ENCODE data around the gene RBP3.
A peak's percentile ranks its signal among the peaks of the same experiment; 100 is the strongest.
"Not testable (repeated sequence)": the region's sequence is repeated elsewhere in the genome, so short reads cannot be mapped to it uniquely, and the experiment has no call there.

Gene RBP3

DNA sequence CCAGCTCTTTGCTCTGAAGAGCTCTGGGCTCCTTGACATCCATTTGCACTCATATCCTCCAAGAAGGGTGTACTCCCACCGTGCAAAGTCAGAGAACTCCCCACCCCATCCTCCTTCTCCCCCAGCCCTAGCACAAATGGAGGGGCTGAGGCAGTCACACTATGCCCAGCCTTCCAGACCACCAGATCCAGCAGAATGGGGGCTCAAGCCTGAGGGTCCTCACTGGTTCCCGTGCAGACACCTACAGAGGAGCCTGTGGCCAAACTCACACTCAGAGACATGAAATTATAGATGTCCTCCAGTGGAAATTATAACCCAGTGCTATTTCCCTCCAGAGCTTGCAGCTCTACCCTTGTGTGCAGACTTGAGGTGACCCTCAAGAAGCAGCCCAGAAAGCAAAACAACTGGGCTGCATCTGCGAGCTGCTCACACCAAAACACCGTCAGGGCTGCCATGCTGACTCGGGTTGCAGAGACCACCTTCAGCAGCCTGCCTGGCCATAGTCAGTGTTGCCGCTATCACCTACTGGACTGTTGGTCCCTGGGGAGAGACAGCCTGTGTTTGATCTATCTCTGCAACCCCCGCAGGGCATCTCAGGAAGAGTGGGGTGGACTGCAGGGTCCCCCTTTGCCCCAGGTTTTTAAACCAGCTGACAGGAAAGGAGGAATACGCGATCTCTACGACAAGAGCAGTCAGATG lies 28.5 kb downstream of the RBP3 start:
- no peak for DNase-seq

DNA sequence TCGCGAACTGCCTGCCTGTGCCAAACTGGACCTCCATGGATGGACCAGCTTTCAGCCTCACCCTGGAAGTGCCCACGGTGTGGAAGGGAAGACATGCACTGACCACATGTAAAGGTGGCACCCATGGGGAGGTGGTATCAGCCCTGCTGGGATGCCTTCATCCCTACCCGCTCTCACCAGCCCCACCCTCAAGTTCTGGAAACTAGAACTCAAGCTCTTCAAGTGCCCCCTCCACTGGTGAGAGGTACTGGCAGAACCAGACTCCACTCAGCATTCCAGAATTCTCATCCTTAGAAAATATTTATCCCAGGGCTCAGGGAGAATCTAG lies 30.0 kb downstream of the RBP3 start:
- no peak for DNase-seq

DNA sequence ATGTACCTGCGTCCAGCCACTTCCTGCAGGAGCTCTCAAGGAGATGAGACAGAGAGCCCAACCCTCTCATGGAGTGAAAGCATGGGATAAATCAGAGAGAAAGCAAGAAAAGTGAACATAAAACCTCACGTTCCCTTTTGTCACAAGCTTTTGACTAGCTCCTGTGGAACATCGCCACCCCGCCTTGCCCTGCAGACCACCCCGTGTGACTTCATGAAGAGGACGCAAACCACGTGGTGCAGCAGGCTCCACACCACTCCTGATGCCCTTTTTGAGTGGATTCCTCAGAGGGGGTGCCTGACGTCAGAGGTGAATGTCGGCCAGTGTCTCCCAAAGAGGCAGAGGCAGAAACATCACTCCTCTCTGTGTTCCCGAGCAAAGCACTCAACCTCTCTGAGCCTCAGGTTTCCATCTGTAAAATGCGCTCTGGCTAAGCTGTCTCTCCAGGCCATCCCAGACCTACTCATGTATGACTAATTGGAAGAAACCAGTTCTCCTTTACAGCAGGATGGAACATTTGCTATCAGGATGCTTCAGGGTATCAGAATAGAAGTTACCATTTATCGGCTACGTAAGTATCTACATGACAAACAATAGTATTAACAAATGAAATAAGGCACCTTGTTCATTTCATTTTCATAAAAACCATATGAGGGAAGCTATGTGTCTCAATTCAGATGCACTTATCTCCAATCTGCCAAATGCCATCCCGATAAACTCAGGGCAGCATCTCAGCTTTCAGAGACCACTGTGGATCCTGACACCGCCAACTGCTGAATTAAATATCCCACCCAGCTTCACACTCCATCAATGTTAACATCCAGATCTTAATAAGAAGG lies 30.7 kb downstream of the RBP3 start:
- DNase-seq = no peak

DNA sequence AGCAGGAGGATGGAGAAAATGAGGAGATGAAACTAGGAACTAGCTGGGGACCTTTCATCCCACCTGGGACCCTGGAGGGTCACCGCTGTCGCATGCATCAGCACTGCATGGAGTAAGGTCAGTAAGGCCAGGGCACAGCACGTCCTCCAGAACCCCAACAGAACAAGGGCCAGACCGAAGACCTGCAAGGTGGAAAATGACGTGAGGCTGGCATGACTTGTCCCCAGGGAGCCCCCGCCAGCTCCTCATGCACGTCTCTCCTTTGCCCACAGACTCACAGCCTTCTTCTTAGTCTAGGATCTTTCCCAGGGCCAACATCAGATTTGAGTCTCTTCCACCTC lies 31.3 kb downstream of the RBP3 start:
- DNase-seq = no peak

DNA sequence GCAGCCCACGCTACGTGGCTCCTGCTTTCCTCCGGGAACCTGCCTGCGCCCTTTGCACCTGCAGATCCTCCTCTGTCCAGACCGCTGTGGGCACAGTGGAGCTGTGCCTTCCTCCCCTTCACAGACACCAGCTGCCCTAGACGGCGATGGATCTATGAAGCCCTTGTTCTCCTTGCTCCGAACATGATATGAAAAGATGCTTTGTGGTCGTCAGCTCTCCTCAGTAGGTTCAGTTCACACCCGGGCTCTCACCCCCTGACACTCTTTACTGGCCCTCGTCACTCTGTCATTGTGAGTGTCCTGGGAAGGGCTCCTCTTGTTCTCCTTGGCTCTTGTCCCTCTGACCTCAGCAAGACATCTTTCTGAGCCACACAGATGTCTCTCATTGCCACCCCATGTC lies 31.7 kb downstream of the RBP3 start:
- DNase-seq = no peak

DNA sequence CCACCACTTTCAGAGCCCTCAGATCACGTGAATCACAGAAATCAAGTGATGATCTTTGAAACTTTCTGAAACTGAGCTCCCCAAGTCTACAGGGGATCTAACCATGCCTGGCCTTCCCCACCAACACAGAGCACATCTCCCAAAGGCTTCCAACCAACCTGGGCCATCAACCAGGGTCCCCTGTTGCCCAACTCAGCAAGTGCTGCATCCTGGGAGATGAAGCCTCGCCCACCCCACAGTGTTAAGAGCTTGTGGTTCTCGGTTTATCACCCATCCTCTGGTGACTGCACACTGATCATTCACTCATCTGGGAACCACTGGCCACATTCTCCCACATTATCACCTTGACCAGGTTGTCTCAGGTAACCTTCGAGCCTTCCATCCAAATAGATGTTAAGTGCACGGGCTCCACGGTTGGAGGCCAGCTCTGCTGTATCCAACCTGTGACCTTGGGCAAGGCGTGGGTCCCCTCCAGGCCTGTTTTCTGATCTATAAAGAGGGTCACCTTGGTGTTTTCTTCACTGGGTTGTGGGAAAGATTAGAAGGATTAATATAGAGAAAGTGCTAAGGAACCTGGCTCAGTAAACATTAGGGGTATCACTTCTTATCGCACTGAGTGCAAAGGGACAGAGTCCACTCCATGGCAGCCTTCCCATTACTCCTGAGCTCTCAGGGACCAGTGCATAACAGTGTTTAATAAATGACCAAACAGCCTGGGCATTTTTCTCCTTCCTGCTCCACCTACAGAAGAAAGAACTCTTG lies 32.4 kb downstream of the RBP3 start:
- DNase-seq = no peak

DNA sequence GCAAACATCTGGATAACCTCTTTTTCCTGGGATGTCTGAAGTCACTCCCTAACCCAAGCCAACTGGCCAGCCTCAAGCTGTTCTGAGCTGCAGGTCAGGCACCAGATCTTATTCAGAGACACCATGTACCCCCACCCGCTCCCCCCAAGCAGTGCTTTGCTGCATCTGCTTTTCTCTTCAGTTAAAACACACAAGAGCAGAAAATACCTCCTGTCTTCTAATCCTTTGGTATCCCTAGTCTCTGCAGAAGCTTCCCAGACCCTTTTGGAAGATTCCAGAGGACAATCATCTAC lies 32.9 kb downstream of the RBP3 start:
- no peak for DNase-seq

DNA sequence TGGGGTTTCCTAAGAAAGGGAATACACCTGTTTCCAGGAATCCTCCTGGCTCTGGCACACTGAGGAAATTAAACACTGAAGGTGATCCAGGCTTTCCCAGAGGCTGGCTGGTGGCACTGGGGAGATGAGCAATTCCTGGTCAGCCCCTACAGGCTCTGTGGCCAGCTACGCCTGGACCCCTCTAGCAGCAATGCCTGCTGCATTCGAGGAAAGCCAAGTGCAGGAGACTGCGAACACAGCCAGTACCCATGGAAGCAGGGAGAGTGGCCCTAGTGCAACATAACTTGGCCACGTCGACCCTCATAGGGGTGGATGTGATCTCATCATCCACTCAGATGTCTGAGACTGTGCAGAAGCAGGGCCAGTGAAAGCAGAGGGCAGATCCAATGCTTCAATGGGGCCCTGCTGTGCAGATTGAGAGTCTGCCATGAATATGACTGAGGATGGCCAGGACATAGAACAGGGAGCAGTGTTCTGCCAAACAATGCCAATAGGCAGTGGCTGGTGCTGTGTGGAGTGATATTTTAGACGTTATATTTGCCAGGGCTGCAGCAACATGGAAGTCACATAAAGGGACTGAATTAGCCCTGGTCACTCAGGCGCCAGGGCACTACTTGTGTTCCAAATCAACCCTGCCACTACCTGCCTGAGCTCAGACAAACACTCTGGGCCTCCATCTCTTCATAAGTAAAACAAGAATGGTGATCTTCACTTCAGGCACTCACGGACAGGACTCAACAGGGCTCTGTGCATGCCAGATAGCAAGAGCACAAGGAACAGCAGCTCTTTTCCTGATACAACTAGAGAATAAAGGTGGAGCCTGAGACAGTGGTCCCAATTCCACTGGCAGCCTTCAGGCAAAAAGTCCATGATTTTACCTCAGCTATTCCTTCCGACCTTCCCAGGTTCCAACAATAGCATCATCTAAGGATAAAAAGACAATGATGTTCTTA lies 33.5 kb downstream of the RBP3 start:
- no peak for DNase-seq

DNA sequence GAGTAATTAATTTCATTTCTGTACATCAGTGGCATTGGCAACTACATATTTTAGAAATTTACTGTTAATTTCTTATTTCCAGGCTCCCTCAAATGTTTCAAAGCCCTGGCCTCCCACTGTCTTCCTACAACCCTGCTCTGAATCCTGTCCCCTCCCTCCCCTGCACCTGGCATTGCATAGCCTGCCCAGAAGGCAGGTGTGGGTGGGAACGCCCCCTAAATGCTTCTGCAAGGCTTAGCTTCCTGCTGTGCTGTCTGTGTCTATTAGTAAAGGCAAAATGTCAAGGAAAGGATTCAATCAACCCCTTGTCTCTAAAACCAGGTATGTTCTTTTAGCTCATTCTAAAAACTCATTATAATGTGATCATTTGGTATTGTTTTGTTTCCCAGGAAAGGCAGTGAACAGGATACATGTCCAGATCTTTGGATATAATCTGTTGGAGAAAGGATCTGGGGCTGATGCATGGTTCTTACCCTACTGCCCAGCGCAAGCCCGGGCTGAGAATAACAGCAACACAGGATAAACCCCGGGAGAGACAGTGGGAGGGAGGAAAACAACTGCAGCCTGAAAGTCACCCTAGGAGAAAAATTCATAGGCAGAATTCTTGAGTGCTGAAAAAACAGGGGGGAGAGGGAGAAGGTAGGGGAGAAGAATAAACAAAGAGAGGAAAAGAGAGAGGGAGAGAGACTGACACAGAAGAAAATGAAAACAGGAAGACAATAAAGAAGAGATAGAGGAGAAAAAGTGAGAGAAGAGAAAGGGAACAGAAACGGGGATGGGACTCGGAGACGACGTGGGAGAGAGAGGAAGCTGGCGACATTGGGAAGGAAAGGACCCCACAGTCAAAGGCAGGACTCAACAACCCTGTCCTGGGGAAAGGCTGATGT lies 35.3 kb downstream of the RBP3 start:
- DNase-seq = peak; percentile 77

DNA sequence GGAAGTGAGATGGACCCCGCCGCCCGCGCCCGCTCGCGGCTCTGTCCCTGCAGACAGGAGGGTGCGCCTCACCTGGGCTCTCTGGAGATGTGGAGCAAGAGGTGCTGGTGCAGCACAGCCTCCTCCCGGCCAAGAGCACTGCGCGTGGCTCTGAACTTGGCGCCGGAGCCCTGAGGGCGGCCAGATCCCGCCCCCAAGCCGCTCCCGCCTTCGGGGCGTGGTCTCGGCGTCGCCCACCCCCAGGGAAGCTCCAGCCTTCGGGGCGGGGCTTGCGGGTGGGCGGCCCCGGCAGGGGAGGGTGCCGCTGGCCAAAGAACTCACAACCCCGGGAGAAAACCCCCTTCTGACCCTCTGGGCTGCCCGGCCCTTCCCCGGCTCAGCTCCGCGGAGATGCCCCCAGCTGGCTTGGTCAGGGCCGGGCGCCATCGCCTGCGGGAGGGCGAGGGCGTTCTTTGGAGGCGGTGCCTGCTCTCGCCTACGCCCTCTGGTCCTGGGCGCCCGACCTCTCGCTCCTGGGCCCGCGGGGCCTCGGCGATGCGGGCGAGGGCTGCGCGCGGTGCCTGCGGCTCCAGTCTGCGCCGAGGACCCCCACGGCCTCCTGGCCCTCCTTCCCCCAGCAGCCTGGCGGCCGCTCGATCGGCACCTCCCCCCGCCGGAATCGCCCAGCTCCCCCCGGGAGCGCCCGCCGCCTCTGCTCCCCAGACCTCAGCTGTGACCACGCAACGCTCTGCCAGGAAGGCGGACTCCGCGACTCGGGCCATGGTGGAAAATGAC lies 36.2 kb downstream of the RBP3 start, which contains the start of gene ZNF488:
TSS of gene ZNF488 (minus strand) at position 146 of the 774 bp plus-strand sequence. CDS start 15,464 bp downstream, outside the sequence.
- DNase-seq = peak; percentile 65

DNA sequence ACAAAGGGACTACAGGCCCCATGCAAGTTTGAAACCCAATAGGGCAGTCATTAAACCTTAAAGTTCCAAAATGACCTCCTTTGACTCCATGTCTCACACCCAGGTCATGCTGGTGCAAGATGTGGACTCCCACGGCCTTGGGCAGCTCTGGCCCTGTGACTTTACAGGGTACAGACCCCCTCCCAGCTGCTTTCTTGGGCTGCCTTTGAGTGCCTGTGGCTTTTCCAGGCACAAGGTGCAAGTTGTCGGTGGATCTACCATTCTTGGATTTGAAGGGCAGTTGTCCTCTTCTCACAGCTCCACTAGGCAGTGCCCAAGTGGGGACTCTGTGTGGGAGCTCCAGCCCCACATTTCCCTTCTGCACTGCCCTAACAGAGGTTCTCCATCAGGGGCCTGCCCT lies 37.9 kb downstream of the RBP3 start:
- DNase-seq = not testable (repeated sequence)

DNA sequence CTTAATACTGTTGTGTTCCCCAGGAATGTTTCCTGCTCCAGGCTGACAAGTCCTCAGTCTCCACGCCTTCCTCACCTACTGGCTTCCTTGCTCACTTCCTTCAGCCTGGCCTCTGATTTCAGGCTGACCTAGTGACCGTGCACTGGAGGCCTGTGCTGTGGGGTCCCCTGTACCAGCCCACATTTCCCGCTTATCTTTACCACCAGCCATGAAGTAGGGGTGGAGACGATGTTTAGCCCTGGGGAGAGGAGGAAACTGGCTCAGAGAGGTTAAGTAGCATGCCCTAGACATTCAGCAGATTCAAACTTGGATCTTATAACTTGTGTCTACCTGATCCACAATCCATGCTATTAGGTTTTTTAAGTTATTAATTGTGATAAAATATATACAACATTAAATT lies 40.7 kb downstream of the RBP3 start:
- DNase-seq = no peak

DNA sequence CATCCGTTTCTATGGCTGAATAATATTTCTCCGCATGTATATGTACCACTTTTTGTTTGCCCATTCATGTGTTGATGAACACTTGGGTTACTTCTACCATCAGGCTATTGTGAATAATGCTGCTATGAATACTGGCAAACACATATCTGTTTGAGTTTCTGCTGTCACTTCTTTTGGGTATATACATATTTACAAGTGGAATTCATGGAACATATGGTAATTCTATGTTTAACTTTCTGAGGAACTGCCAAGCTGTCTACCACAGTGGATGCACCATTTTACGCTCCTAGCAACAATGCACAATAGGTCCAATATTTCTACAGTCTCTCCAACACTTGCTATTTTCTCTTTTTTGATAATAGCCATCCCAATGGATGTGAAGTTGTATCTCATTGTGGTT lies 41.5 kb downstream of the RBP3 start:
- DNase-seq = no peak

DNA sequence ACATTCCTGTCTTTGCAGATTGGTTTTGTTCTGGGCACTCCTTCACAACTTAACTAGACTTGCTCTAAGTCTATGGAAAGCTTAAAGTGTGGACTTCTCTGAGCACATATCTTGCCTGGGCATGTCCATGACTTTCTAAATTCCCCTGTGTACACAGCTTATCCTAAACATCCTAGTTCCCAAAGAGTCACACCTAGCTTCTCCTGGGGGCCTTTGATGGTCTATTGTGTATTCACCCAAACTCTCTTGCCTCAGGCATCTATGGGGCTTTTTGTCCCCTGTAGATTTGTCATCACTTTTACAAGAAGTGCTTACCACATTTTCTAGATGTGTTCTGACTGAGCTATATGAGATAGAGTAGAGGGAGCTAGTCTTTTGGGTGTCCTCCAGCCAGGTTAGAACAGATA lies 48.2 kb downstream of the RBP3 start:
- no peak for DNase-seq

DNA sequence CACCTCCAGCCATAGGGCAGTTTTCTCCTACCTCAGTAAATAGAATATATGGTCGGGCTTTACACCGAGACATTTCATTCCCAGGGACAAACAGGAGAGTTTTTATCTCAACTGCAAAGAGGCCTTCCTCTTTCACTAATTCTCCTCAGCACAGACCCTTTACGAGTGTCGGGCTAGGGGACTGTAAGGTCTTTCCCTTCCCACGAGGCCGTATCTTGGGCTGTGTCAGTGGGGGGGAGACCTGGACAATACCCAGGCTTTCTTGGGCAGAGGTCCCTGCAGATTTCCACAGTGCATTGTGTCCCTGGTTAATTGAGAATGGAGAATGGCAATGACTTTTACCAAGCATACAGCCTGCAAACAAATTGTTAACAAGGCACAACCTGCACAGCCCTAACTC lies 49.1 kb downstream of the RBP3 start:
- no peak for DNase-seq

DNA sequence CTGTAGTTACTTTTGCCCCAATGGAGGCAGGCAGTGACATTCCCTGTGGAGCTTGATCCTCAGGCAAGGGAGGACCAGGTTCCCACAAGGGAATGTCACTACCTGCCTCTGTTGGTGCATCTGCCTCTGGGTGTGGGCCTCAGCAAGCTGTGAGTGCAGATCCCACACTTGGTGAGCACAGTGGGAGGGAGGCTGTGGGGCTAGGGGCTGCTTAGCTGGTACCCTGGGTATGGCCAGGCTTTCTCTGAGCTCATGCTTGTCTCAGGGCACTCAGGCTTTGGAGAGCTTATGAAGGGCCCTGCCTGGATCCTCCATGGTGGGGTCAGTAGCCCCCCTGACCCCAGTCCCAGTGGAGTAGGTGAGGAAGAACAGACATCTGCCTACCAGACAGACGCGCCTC lies 52.1 kb downstream of the RBP3 start:
- no peak for DNase-seq

DNA sequence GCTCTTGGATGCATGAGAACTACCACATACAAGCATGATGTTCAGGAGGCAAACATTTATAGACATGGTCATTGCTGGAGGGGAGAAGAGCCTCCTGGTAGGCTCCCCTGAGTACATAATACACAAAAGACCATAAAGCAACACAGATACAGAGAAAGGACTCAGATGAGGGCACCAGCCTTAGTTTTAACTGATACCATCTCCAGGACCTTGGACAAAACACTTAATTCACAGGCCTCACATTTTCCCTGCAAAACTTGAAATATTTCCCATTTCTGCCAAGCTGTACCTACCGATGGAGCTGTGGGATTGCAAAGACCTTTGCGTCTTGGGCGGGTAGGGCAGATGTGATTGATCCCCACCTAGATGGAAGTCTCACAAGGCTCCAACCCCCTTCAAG lies 52.6 kb downstream of the RBP3 start:
- no peak for DNase-seq

DNA sequence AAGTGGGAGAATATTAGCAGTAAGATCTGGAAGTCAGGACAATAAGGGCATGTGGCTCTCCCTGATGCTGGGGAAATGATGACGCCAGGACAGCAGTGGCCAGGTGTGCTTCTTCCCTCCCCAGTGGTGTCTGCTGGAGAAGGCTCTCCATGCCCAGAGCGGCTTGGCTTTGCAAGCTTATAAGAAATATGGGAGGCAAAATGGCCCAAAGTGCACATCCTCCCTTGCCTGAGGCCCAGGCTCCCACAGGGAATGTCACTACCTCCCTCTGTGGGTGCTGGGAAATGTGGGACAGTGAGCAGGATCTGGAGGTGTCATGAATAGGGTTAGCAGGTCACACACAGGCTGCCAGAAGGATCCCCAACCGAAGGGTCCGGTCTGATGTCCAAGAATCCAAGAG lies 53.0 kb downstream of the RBP3 start:
- no peak for DNase-seq

DNA sequence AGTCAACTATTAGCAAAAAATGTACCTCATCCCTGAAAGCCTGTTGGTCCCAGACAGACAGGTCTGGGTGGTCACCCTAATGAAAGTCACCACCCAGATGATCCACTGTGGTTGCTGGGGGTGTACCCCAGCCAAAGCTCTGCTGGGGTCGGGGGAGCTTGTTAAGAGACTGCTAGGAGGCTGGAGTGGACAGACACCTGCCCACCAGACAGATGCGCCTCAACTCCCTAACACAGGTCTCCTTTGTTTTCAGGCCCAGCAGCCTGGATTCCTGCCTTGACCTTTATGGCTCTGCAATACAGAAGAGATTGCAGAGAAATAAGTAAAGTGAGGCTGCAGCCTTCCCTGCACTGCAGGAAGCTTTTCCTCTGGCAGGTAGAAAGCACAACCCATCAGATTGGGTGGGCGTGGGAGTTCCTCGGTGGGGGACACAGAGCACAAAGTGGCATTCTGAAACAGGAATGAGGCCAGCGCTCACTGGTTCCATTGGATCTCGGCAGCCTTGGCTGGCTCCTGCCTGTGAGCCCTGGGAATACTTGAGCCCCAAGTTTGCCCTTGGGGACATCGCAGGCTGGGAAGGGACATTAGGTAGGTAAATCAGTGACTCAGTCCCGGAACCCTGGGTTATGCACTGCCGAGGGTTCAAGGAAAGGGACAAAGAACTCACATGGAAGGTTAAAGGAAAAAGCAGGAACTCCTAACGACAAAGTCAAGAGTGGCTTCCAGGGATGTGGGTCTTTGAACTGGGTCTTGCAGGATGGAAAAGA lies 53.9 kb downstream of the RBP3 start:
- no peak for DNase-seq

DNA sequence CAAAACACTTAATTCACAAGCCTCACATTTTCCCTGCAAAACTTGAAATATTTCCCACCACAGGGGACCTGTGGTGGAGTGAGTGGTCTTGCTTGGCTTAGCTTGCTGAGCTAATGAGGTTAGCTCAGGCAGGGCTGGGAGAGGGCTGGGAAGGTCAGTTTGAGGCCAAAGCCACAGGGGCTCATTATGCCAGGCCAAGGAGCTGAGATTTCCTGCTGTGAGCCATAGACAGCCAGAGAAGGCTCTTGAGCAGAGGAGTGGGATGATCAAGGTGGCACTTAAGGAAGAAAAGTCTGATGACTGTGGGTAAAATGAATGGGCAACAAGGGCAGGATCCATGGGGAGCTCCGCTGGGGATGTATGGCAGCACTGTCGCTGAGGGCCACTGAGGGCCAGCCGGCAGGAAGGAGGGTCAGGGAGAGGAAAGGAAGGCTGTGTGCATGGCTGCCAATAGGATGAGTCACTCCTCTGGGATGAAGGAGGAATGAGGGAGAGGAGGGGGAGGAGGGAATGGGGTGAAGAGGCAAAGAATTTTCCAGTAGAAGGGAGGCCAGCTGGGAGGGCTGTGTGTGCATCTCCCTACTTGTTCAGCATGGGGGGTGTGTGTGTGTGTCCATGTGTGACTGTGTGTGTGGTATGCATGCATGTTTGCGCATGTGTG lies 54.6 kb downstream of the RBP3 start:
- DNase-seq = no peak
